H1 (cell line): ENCODE measurements around the gene FBXO41. TPM values are rescaled to one million over a fixed set of nuclear protein-coding genes. Genes with fewer than 3 reads are reported as not detected.

Source experiments
- CTCF ChIA-PET: fragments of 300-600 bp; sonication (Branson Sonifier 250); formaldehyde crosslinking; loops from one replicate; lab custom pipeline; 2021; ENCODE audit not compliant: partially characterized antibody; lab: Charles Lee
- POLR2A ChIA-PET: fragments of 300-600 bp; sonication (Branson Sonifier 250); formaldehyde crosslinking; loops from one replicate; lab custom pipeline; 2021; ENCODE audit warnings: inconsistent platforms; ENCODE audit not compliant: partially characterized antibody; lab: Charles Lee
- DNase-seq, 2 experiments: peaks; one replicate each; pipeline versions ENCODE4 v3.0.0 to v3.0.0-alpha.2; 2010 to 2022; ENCODE audit warnings: low spot score in 2 of 2, low read depth in 1 of 2, mixed read lengths in 1 of 2
- FAIRE-seq: peaks from 2 replicates; lab custom pipeline; 2011; peaks lifted over from hg19 to GRCh38; lab: Jason Lieb, UNC
- H2AFZ ChIP-seq: 2 replicates; pipeline ENCODE4 v1.8.1; 2012; ENCODE audit warnings: low read length, inconsistent platforms
- H2AK5ac ChIP-seq: 2 replicates; pipeline ENCODE4 v1.6.1; 2013; ENCODE audit warnings: low read depth, low read length
- H2BK120ac ChIP-seq: replicated peaks from 2 replicates; pipeline ENCODE3; 2013; ENCODE audit warnings: low read depth, low read length, inconsistent platforms
- H2BK12ac ChIP-seq: 2 replicates; pipeline ENCODE4 v1.6.1; 2013; ENCODE audit warnings: low read depth, low read length
- H2BK15ac ChIP-seq: 2 replicates; pipeline ENCODE4 v1.6.1; 2013; ENCODE audit warnings: low read length
- H2BK20ac ChIP-seq: 2 replicates; pipeline ENCODE4 v1.6.1; 2013; ENCODE audit warnings: low read length
- H2BK5ac ChIP-seq: 2 replicates; pipeline ENCODE4 v1.6.1; 2013; ENCODE audit warnings: low read depth, low read length
- H3K14ac ChIP-seq: 2 replicates; pipeline ENCODE4 v1.6.1; 2013; ENCODE audit warnings: inconsistent platforms; ENCODE audit not compliant: insufficient read length
- H3K18ac ChIP-seq: 2 replicates; pipeline ENCODE4 v1.6.1; 2013; ENCODE audit warnings: low read length; ENCODE audit errors: extremely low read depth
- H3K23ac ChIP-seq: 2 replicates; pipeline ENCODE4 v1.6.1; 2013; ENCODE audit warnings: inconsistent platforms; ENCODE audit not compliant: insufficient read length
- H3K23me2 ChIP-seq: 2 replicates; pipeline ENCODE4 v1.6.1; 2013; ENCODE audit warnings: low read depth, low read length
- H3K27ac ChIP-seq: 2 replicates; pipeline ENCODE4 v1.6.1; 2011; ENCODE audit warnings: low read depth, low read length, inconsistent platforms
- H3K27me3 ChIP-seq, 4 experiments: replicated peaks in 1 of 4; 1 replicate in 1 of 4; 2 replicates in 3 of 4; pipeline versions ENCODE4 v1.6.1 to v1.8.1; 2011 to 2013; ENCODE audit warnings: low read length in 3 of 4, mild to moderate bottlenecking in 3 of 4, inconsistent platforms in 2 of 4, mixed read lengths in 2 of 4, moderate library complexity in 1 of 4; ENCODE audit not compliant: control insufficient read depth in 3 of 4, insufficient read depth in 3 of 4; ENCODE audit errors: extremely low read depth in 1 of 4
- H3K36me3 ChIP-seq, 4 experiments: 2 replicates each; pipeline versions ENCODE4 v1.6.1 to v1.8.1; 2011 to 2013; ENCODE audit warnings: mild to moderate bottlenecking in 4 of 4, low read length in 3 of 4, moderate library complexity in 2 of 4, control low read depth in 1 of 4, inconsistent platforms in 1 of 4; ENCODE audit not compliant: insufficient read depth in 4 of 4, control insufficient read depth in 2 of 4
- H3K4ac ChIP-seq: replicated peaks from 2 replicates; pipeline ENCODE3; 2013; ENCODE audit warnings: low read length, low read depth, mixed read lengths, inconsistent platforms; ENCODE audit not compliant: insufficient read length
- H3K4me1 ChIP-seq, 4 experiments: replicated peaks in 1 of 4; 1 replicate in 1 of 4; 2 replicates in 3 of 4; pipeline versions ENCODE4 v1.6.1 to v1.8.1; 2011 to 2013; ENCODE audit warnings: low read length in 3 of 4, inconsistent platforms in 2 of 4, mixed read lengths in 1 of 4; ENCODE audit not compliant: insufficient read depth in 4 of 4, control insufficient read depth in 3 of 4
- H3K4me2 ChIP-seq, 2 experiments: 2 replicates each; pipeline versions ENCODE4 v1.6.1 to v1.8.1; 2011 to 2013; ENCODE audit warnings: low read depth in 2 of 2, low read length in 2 of 2, control low read depth in 1 of 2, inconsistent platforms in 1 of 2, mild to moderate bottlenecking in 1 of 2; ENCODE audit not compliant: insufficient read depth in 1 of 2
- H3K4me3 ChIP-seq, 4 experiments: fragments of 200-600, 300-600 bp in 1 of 4; sonication (generic), shearing (Covaris generic), sonication (Bioruptor Twin) in 1 of 4; 2 replicates each; pipeline versions ENCODE4 v1.5.1 to v1.8.1; 2011 to 2016; ENCODE audit warnings: low read length in 4 of 4, low read depth in 3 of 4, control low read depth in 2 of 4, inconsistent platforms in 2 of 4, mild to moderate bottlenecking in 2 of 4, mixed read lengths in 1 of 4, moderate library complexity in 1 of 4; ENCODE audit not compliant: insufficient read depth in 2 of 4; ENCODE audit errors: extremely low read depth in 1 of 4
- H3K56ac ChIP-seq: replicated peaks from 2 replicates; pipeline ENCODE3; 2013; ENCODE audit warnings: low read depth, mild to moderate bottlenecking, mixed read lengths, low read length, inconsistent platforms; ENCODE audit not compliant: insufficient read length
- H3K79me1 ChIP-seq: 2 replicates; pipeline ENCODE4 v1.6.1; 2013; ENCODE audit warnings: low read depth, low read length, control low read depth
- H3K79me2 ChIP-seq, 2 experiments: 2 replicates each; pipeline versions ENCODE4 v1.6.1 to v1.8.1; 2012 to 2013; ENCODE audit warnings: low read length in 2 of 2, mild to moderate bottlenecking in 2 of 2, inconsistent platforms in 1 of 2; ENCODE audit not compliant: insufficient read depth in 2 of 2, control insufficient read depth in 1 of 2
- H3K9ac ChIP-seq, 4 experiments: replicated peaks in 1 of 4; 1 replicate in 1 of 4; 2 replicates in 3 of 4; pipeline versions ENCODE4 v1.6.1 to v1.8.1; 2011 to 2013; ENCODE audit warnings: low read depth in 3 of 4, low read length in 3 of 4, control low read depth in 2 of 4, mild to moderate bottlenecking in 2 of 4, moderate library complexity in 2 of 4, inconsistent platforms in 1 of 4; ENCODE audit errors: extremely low read depth in 1 of 4
- H3K9me3 ChIP-seq, 2 experiments: 2 replicates each; pipeline versions ENCODE4 v1.6.1 to v1.8.1; 2012 to 2013; ENCODE audit warnings: mild to moderate bottlenecking in 2 of 2, moderate library complexity in 2 of 2, control low read depth in 1 of 2, inconsistent platforms in 1 of 2, low read depth in 1 of 2, low read length in 1 of 2, mixed read lengths in 1 of 2; ENCODE audit not compliant: insufficient read depth in 2 of 2
- H4K20me1 ChIP-seq, 2 experiments: replicated peaks in 1 of 2; 2 replicates each; pipeline versions ENCODE3 to v1.8.1; 2011 to 2013; ENCODE audit warnings: inconsistent platforms in 2 of 2, low read length in 2 of 2, mild to moderate bottlenecking in 1 of 2; ENCODE audit not compliant: insufficient read depth in 2 of 2, control insufficient read depth in 1 of 2
- H4K5ac ChIP-seq: 2 replicates; pipeline ENCODE4 v1.6.1; 2013; ENCODE audit warnings: low read length, low read depth, mixed read lengths, inconsistent platforms; ENCODE audit not compliant: insufficient read length
- H4K8ac ChIP-seq: 2 replicates; pipeline ENCODE4 v1.8.0; 2013; ENCODE audit warnings: mild to moderate bottlenecking, moderate library complexity, low read length, inconsistent platforms; ENCODE audit not compliant: insufficient read depth; ENCODE audit errors: extremely low read depth
- H4K91ac ChIP-seq: replicated peaks from 2 replicates; pipeline ENCODE3; 2013; ENCODE audit warnings: low read length, mixed read lengths, inconsistent platforms; ENCODE audit not compliant: insufficient read length
- NRF1 ChIP-seq: IDR thresholded peaks from 2 replicates; pipeline ENCODE4 v1.6.1; 2011; ENCODE audit warnings: mild to moderate bottlenecking, low read depth, low read length, improper control_type of control experiment
- WGBS, 2 experiments: shearing (Covaris generic) in 1 of 2; methylation state at CpG; one replicate each; pipeline versions ENCODE4 v1.1.6 to v1.1.7; 2013 to 2015; ENCODE audit warnings: low lambda C conversion rate in 2 of 2, mixed read lengths in 2 of 2, inconsistent platforms in 1 of 2, low coverage in 1 of 2, missing lambda C conversion rate in 1 of 2; ENCODE audit not compliant: insufficient replicate concordance in 2 of 2, insufficient coverage in 1 of 2, insufficient read length in 1 of 2; ENCODE audit errors: extremely low coverage in 1 of 2, missing lambda C conversion rate in 1 of 2; 5-methylcytosine and 5-hydroxymethylcytosine counted together
- polyA plus RNA-seq, 7 experiments: library from polyadenylated mRNA; depleted of rRNA in 3 of 7; stranded (reverse) in 5 of 7; unstranded in 2 of 7; fragments of >200 nt in 5 of 7; fragments of 200-250 nt in 2 of 7; gene quantifications; 1 replicate in 5 of 7; 2 replicates in 1 of 7; 4 replicates in 1 of 7; pipeline versions ENCODE4 v1.2.1 to v1.2.3, GENCODE V29; 2011 to 2013; ENCODE audit warnings: missing spikeins in 2 of 7, mixed read lengths in 2 of 7
- total RNA-seq: library from RNA; stranded (reverse); fragmentation: NEBNext Ultra II Directional; extraction: Animal tissue kit (Norgen Biotek cat#: 25700); gene quantifications from 2 replicates; pipeline ENCODE4 v1.2.1, GENCODE V29; 2021

Gene FBXO41
- total and polyA plus RNA-seq, 2 of the 8 experiments (the other 6 are each of a cell fraction or from before 2014, with no cell fraction given), result 11.2 to 14.3 TPM

DNA sequence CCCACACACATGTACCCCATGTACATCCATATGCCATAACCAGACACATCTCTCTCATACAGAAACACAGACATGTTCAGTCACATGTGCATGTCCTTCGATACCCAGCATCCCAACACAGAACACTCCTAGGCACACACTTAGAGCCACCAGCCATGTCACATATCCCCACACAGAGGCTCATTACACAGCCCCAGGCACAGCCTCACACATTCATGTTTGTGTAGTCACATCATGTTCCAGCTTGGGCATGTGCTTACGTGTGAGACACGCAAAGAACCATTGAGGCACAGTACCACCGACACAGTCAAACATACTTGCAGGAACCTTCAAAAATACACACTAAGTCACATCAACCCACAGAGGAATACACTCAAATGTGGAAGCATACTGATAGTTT, 17.3 kb downstream of the FBXO41 start:
- no peak overlapping the region for H2BK5ac ChIP-seq
- peaks cover 0 to 11% (median 4%) of the 10 kb centered on the region in 4 experiments; a peak in 4 of 8 replicates for H3K36me3 ChIP-seq
- ChIA-PET CTCF (interaction anchor here (1.2 to 2.1 kb wide), 2 partner anchors 19 to 23 kb away, joined by 6 to 9 read pairs; no protein-coding TSS in a partner anchor), POLR2A (interaction anchor here (3.9 to 4.6 kb wide), 2 partner anchors 9 to 14 kb away, joined by 22 read pairs; no protein-coding TSS in a partner anchor)
- no peak overlapping the region for H3K4me3 ChIP-seq
- H3K27ac ChIP-seq, result no peak overlapping the region
- no peak overlapping the region for H2AFZ ChIP-seq
- peaks cover 0 to 28% (median 22%) of the 10 kb centered on the region in 4 experiments; a peak in 6 of 7 replicates for H3K27me3 ChIP-seq
- no peak overlapping the region for H2BK15ac ChIP-seq
- no peak overlapping the region for H3K14ac ChIP-seq
- H3K4ac ChIP-seq, result no peak overlapping the region
- H3K23ac ChIP-seq, result no peak overlapping the region
- H3K56ac ChIP-seq, result no peak overlapping the region
- H2AK5ac ChIP-seq, result no peak overlapping the region
- H4K5ac ChIP-seq, result no peak overlapping the region
- H3K23me2 ChIP-seq, result peaks cover 10% of the 10 kb centered on the region; the same call in 1 of the 2 replicates
- peaks cover 7% of the 10 kb centered on the region; the same call in 1 of the 2 replicates for H3K79me1 ChIP-seq
- DNase-seq (no peak), FAIRE-seq (no peak)
- H3K4me2 ChIP-seq, result no peak overlapping the region
- peaks cover 0 to 10% (median 6%) of the 10 kb centered on the region in 4 experiments; a peak in 5 of 7 replicates for H3K4me1 ChIP-seq
- H4K8ac ChIP-seq, result no peak overlapping the region
- H2BK20ac ChIP-seq, result no peak overlapping the region
- no peak overlapping the region for H3K18ac ChIP-seq
- H3K79me2 ChIP-seq, result no peaks in the 10 kb centered on the region; a peak in 1 of 4 replicates
- no peak overlapping the region for H4K91ac ChIP-seq
- H3K9me3 ChIP-seq, result no peaks in the 10 kb centered on the region
- peaks cover 3 to 39% of the 10 kb centered on the region in 2 experiments for H4K20me1 ChIP-seq
- no peak overlapping the region for H2BK120ac ChIP-seq
- H2BK12ac ChIP-seq, result no peak overlapping the region
- H3K9ac ChIP-seq, result no peak overlapping the region
- no peak for TF ChIP-seq NRF1
- TF ChIP-seq, all 59 proteins: peak for 0
- WGBS, 2 experiments, result 89% methylated on average over 4 of the region's 4 CpGs; no CpG with 5 or more reads in 1 of the 2 experiments
